ENCODE results near the gene PDIA6.

The PDIA6 gene

GRCh38 chr2:10776231-10776977, 36.2 kb downstream of the PDIA6 start:
- Histone ChIP-seq H3K4me1 (ENCODE audit: low read length) (no peaks in the 10 kb centered on the region), H2AFZ (ENCODE audit: low read depth, low read length) (no peak overlapping the region), H3K79me2 (ENCODE audit: low read length) (no peaks in the 10 kb centered on the region), H3K9ac (ENCODE audit: low read length) (no peak overlapping the region), H3K9me3 (ENCODE audit: insufficient read depth, low read length) (no peaks in the 10 kb centered on the region), H3K27me3 (ENCODE audit: low read depth, low read length) (no peaks in the 10 kb centered on the region), H3K4me3 (ENCODE audit: low read length) (no peak overlapping the region), H3K4me2 (ENCODE audit: low read length) (no peak overlapping the region), H4K20me1 (ENCODE audit: insufficient read depth, low read length) (peaks cover 17% of the 10 kb centered on the region), H3K36me3 (replicated peaks; ENCODE audit: low read depth, low read length) (peaks cover 15% of the 10 kb centered on the region), H3K27ac (ENCODE audit: low read length) (no peak overlapping the region)
- TF ChIP-seq EZH2phosphoT487 (IDR thresholded peaks at IDR 0.05; ENCODE audit: low read depth), result no peak
- no peak for TF ChIP-seq CTCF (IDR thresholded peaks at IDR 0.05; ENCODE audit: low read depth, low read length)

- no peaks in the 10 kb centered on the region for H3K27me3 ChIP-seq (ENCODE audit: low read depth, low read length)
- peaks cover 11% of the 10 kb centered on the region for H3K36me3 ChIP-seq (replicated peaks; ENCODE audit: low read depth, low read length)
- no peak overlapping the region for H3K9ac ChIP-seq (ENCODE audit: low read length)
- H3K4me2 ChIP-seq (ENCODE audit: low read length), result no peak overlapping the region
- no peak overlapping the region for H3K27ac ChIP-seq (ENCODE audit: low read length)
- no peak overlapping the region for H2AFZ ChIP-seq (ENCODE audit: low read depth, low read length)
- no peaks in the 10 kb centered on the region for H3K9me3 ChIP-seq (ENCODE audit: insufficient read depth, low read length)
- H3K4me1 ChIP-seq (ENCODE audit: low read length), result no peaks in the 10 kb centered on the region
- H3K79me2 ChIP-seq (ENCODE audit: low read length), result no peaks in the 10 kb centered on the region
- H3K4me3 ChIP-seq (ENCODE audit: low read length), result no peak overlapping the region
- TF ChIP-seq EZH2phosphoT487 (IDR thresholded peaks at IDR 0.05; ENCODE audit: low read depth), result no peak
- no peak for TF ChIP-seq CTCF (IDR thresholded peaks at IDR 0.05; ENCODE audit: low read depth, low read length)
- peaks cover 17% of the 10 kb centered on the region for H4K20me1 ChIP-seq (ENCODE audit: insufficient read depth, low read length)
Measured at GRCh38 chr2:10775831-10776230, 36.8 kb downstream of the PDIA6 start.

GRCh38 chr2:10775021-10775780, 37.4 kb downstream of the PDIA6 start:
- Histone ChIP-seq H3K4me1 (ENCODE audit: low read length) (no peaks in the 10 kb centered on the region), H4K20me1 (ENCODE audit: insufficient read depth, low read length) (peaks cover 14% of the 10 kb centered on the region), H3K4me3 (ENCODE audit: low read length) (no peak overlapping the region), H3K9ac (ENCODE audit: low read length) (no peak overlapping the region), H3K27me3 (ENCODE audit: low read depth, low read length) (no peaks in the 10 kb centered on the region), H3K4me2 (ENCODE audit: low read length) (no peak overlapping the region), H2AFZ (ENCODE audit: low read depth, low read length) (no peak overlapping the region), H3K36me3 (replicated peaks; ENCODE audit: low read depth, low read length) (peaks cover 7% of the 10 kb centered on the region), H3K79me2 (ENCODE audit: low read length) (no peaks in the 10 kb centered on the region), H3K9me3 (ENCODE audit: insufficient read depth, low read length) (no peaks in the 10 kb centered on the region), H3K27ac (ENCODE audit: low read length) (no peak overlapping the region)
- TF ChIP-seq CTCF (IDR thresholded peaks at IDR 0.05; ENCODE audit: low read depth, low read length) (no peak), EZH2phosphoT487 (IDR thresholded peaks at IDR 0.05; ENCODE audit: low read depth) (no peak)

DNA sequence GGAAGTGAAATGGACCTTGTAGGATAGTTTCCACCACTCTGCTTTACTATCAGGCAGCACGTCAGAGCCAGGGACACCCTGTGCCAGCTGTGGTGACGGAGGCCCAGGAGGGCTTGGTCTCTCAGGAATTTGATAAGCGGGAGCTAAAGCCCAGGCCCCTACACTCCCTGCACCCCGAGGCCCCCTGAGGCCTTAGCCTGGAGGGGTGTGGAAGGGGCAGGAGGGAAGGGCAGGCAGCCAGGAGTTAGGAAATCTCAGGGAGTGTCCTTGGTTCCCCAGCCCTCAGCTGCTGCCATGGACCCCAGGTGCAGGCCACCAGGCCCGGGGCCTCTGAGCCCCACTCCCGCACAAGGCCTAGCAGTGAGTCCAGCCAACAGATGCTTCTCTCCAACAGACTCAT, 38.2 kb downstream of the PDIA6 start:
- Histone ChIP-seq H3K4me3 (ENCODE audit: low read length) (no peak overlapping the region), H3K4me1 (ENCODE audit: low read length) (no peaks in the 10 kb centered on the region), H4K20me1 (ENCODE audit: insufficient read depth, low read length) (peaks cover 11% of the 10 kb centered on the region; the same call in 1 of the 2 replicates), H2AFZ (ENCODE audit: low read depth, low read length) (no peak overlapping the region), H3K79me2 (ENCODE audit: low read length) (no peaks in the 10 kb centered on the region), H3K4me2 (ENCODE audit: low read length) (no peak overlapping the region), H3K27me3 (ENCODE audit: low read depth, low read length) (no peaks in the 10 kb centered on the region), H3K27ac (ENCODE audit: low read length) (no peak overlapping the region), H3K9me3 (ENCODE audit: insufficient read depth, low read length) (no peaks in the 10 kb centered on the region), H3K36me3 (replicated peaks; ENCODE audit: low read depth, low read length) (peaks cover 2% of the 10 kb centered on the region), H3K9ac (ENCODE audit: low read length) (no peak overlapping the region)
- TF ChIP-seq CTCF (IDR thresholded peaks at IDR 0.05; ENCODE audit: low read depth, low read length) (no peak), EZH2phosphoT487 (IDR thresholded peaks at IDR 0.05; ENCODE audit: low read depth) (no peak)

All from OCI-LY3 (cell line).